GM10248 (cell line): ENCODE data around the gene NFILZ.

Experiments
- CTCF ChIA-PET: fragments of 300-600 bp; sonication (Branson Sonifier 250); formaldehyde crosslinking; extraction: SDS; loops from one replicate; lab custom pipeline; 2021; ENCODE audit warnings: antibody characterized with exemption; lab: Yijun Ruan, JAX
- POLR2A ChIA-PET: fragments of 350-650 bp; sonication (Branson Sonifier 250); formaldehyde crosslinking; extraction: SDS; loops from one replicate; lab custom pipeline; 2020; ENCODE audit warnings: antibody characterized with exemption; lab: Yijun Ruan, JAX
- DNase-seq: peaks from one replicate; pipeline ENCODE4 v3.0.0; 2012; ENCODE audit errors: extremely low spot score
- TF ChIP-seq, protein P1 (sequence below): IDR thresholded peaks from 2 replicates; pipeline ENCODE4 v1.5.1; 2012; ENCODE audit warnings: mild to moderate bottlenecking, low read depth; ENCODE audit errors: extremely low read depth, missing control alignments, control extremely low read depth

NFILZ gene, protein sequence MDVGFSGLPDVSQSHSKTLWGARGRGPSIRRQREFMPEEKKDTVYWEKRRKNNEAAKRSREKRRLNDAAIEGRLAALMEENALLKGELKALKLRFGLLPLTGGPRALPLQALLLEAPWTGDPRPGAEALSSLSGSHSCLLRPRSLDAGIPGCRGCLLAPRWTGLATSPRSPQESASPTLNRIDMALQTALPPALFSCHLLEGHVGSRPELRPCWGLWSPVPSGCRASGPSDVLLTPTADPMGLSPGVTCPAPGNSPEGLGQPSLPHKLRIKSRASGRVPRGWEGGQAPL

DNA sequence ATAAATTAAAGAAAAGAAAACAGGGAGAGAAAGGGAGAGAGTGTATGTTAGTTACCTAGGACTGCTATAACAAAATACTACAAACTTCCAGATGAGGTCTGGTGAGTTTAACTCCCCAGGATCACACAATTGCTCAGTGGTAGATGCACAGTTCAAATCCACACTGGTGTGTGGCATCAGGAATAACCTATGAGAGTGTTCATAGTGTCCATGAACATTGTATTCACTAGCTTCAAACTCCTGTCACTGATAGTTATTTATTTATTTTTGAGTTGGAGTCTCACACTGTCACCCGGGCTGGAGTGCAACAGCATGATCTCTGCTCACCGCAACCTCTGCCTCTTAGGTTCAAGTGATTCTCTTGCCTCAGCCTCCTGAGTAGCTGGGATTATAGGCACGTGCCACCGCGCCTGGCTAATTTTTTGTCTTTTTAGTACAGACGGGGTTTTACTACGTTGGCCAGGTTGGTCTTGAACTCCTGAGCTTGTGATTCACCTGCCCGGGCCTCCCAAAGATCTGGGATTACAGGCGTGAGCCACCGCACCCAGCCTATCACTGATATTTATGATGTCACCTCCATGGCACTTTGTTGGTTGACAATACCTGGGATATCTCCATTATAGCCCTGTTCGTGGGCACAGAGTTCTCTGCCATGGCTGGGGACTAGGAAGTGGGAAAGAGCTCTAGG is at the start of gene NFILZ:
Gene NFILZ, plus strand, starts transcription at position 638 of the 688 bp plus-strand sequence. CDS start 46,133 bp downstream, outside the sequence.
- DNase-seq: no peak
- ChIA-PET CTCF (interaction anchor here (1.6 kb wide), 1 partner anchor 24 kb away, joined by 5 read pairs; no protein-coding TSS in a partner anchor), POLR2A (no interaction called here)
- TF ChIP-seq, protein P1, sequence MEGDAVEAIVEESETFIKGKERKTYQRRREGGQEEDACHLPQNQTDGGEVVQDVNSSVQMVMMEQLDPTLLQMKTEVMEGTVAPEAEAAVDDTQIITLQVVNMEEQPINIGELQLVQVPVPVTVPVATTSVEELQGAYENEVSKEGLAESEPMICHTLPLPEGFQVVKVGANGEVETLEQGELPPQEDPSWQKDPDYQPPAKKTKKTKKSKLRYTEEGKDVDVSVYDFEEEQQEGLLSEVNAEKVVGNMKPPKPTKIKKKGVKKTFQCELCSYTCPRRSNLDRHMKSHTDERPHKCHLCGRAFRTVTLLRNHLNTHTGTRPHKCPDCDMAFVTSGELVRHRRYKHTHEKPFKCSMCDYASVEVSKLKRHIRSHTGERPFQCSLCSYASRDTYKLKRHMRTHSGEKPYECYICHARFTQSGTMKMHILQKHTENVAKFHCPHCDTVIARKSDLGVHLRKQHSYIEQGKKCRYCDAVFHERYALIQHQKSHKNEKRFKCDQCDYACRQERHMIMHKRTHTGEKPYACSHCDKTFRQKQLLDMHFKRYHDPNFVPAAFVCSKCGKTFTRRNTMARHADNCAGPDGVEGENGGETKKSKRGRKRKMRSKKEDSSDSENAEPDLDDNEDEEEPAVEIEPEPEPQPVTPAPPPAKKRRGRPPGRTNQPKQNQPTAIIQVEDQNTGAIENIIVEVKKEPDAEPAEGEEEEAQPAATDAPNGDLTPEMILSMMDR: no peak

DNA sequence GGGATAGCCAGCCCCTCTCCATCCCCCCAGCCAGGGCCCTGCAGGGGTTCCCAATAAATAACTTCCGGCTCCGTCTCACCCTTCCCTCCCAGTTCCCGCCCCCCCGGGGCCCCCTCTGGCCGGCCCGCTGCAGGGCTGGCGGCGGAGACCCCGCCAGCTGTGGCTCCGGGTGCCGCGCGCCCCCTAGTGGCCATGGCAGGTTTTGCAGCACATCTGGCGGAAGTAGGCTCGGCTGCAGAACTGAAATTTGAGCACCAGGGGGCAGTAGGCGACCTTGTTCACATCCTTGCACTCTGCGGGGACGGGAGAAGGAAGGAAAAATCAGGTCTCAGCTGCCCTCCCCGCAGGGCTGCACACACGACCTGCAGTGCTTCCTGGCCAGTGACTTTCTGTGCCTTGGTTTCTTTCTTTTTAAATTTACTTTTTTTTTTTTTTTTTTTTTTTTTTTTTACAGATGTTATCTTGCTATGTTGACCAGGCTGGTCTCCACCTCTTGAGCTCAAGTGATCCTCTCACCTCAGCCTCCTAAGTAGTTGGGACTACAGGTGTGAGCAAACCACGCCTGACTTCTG is 49.6 kb upstream of the NFILZ start:
- DNase-seq: peak; percentile 86
- POLR2A ChIA-PET: interaction anchor here (0.6 kb wide), 1 partner anchor 228 kb away, joined by 4 read pairs; no protein-coding TSS in a partner anchor
- TF ChIP-seq, protein P1: peak; percentile 100
- CTCF ChIA-PET: interaction anchor here (0.7 to 7.5 kb wide), 35 partner anchors 8 to 311 kb away, joined by 3 to 72 read pairs (median 5); partner anchors contain the start of genes MARCHF2 and ZNF414

DNA sequence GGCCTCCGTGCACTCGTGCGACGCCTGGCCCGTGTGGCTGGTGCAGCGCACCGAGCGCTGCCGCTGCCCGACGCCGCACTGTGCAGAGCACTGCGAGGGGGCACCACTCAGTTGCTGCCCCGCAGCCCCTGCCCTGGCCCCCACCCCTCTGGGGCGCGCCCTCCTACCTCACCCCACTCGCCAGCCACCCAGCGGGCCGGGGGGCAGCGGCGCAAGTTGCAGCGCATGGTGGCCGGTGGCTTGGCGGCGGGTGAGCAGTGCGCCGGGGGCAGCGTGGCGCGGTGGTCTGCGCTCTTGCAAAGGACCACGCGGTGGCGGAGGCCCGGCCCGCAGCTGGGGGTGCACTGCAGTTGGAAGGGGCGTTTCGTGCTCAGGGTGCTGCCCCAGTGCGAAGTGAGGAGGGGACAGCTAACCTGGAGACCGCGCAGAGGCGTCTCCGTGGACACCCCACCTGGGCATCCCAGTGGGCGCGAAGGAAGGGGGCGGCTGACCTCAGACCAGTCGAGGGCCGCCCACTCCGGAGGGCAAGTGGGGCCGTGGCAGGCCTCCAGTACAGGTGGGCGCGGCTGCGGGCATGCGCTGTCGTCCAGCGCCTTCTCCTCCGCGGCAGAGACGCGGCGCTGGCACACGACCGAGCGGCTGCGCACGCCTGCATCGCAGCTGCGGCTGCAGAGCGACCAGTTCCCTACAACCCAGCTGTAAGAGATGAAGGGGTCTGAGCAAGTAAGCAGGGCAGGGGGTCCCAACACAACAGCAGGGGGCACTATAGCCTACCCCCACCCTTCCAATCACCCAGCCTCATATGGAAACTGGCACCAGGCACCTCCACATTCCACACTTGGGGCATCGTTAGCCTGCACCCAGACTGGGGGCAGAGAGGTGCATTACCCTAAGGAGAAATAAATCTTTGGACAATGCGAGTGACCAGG is 45.2 kb upstream of the NFILZ start:
- ChIA-PET CTCF (interaction anchor here (1.0 to 6.7 kb wide), 5 partner anchors 7 to 233 kb away, joined by 3 to 67 read pairs (median 4); partner anchors contain the start of gene MYO1F), POLR2A (no interaction called here)
- TF ChIP-seq, protein P1: no peak
- DNase-seq: no peak

DNA sequence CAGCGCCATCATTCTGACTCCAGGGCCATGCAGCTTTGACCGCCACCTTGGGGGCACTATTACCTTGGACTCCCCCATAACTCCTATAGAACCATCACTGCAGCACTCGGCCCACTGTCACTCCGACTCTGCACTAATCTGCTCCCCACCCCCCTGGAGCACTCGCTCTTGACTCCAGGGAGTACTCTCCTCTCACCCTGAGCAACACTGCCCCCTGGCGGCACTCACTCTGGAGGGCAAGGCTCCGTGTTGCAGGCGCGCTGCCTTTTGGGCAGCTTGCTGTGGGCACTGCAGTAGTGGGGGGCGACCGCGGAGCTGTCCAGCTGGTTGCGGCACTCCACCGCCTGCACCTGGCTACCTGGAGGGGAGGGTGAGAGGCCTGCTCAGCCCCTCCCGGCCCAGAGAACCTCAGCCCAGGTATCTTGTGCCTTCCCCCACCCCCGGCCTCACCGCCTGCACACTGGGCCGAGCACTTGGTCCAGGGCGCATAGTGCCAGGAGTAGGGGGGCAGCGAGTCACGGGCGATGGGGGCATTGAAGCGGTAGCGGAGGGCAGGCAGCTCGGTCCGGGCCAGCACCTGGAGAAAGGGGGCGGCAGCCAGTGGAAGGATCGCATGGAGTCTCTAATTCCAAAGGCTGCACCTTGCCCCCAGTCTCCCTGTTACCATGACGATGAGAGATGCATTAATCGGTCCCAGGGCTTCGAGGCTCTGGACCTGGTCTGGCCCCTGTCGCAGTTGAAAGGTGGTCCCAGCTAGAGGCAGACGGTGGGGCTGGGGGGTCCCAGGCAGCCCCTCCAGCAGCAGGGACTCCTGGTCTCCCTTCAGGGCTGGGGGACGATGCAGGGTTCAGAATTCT is 44.3 kb upstream of the NFILZ start:
- ChIA-PET CTCF (interaction anchor here (0.8 to 6.7 kb wide), 6 partner anchors 8 to 232 kb away, joined by 3 to 67 read pairs (median 5); partner anchors contain the start of gene MYO1F), POLR2A (no interaction called here)
- DNase-seq: no peak
- TF ChIP-seq, protein P1: peak; percentile 47

DNA sequence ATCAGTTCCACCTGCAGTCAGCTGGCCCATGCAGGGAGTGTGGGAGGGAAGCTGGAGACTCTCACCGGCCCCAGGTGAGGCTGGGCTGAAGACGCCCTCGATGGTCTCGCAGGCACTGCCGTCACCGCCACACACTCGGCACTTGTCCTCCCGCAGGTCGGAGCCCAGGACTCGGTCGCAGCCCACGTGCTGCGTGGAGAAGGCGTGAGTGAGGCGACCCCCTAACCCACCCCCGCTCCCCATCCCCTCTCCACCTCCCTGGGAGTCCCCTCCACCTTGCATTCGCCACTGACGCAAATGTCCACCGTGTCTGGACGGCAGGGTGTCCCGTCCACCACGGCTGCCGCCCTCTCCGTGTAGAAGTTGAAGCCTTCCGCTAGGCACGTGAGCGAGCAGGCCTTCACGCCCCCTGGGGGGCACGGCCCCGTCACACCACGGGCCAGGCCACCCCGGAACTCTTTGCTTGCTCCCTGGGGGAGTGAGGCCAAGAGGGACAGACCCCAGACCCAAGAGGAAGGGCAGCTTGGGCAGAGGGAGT is 41.2 kb upstream of the NFILZ start:
- POLR2A ChIA-PET: no interaction called here

More for the DNA sequence above, 41.2 kb upstream of the NFILZ start:
- TF ChIP-seq, protein P1: no peak
- no peak for DNase-seq
- CTCF ChIA-PET: interaction anchor here (6.7 kb wide), 1 partner anchor 11 kb away, joined by 67 read pairs; the partner anchor contains the start of gene MYO1F
